Measurements from ENCODE around the gene SSBP3. TPM values are rescaled to one million over a fixed set of nuclear protein-coding genes. Genes with fewer than 3 reads are reported as not detected.

SSBP3 gene
- total and polyA plus RNA-seq, 9 of the 15 experiments (the other 6 are each of a cell fraction or from before 2014, with no cell fraction given) = 8.7 to 108 (median 33.8) TPM

GRCh38 chr1:54284781-54285529 lies 121.2 kb downstream of the SSBP3 start:
- DNase-seq (ENCODE audit: extremely low read depth in 1 of 4, low spot score in 3 of 4) (peak in 2 of 4 experiments; percentile 57 to 63), ATAC-seq (peak; percentile 18), FAIRE-seq (peak; percentile 72)
- POLR2A ChIA-PET = interaction anchor here (0.7 to 1.5 kb wide), 4 partner anchors 10 to 57 kb away, joined by 3 to 11 read pairs (median 4); no protein-coding TSS in a partner anchor
- no TSS peak for BruUV-seq (replicated peaks)
- Histone ChIP-seq H3K27me3 (ENCODE audit: control insufficient read depth in 2 of 2, insufficient read depth in 2 of 2, low read length in 2 of 2) (no peaks in the 10 kb centered on the region), H3K9me1 (ENCODE audit: control insufficient read depth, insufficient read depth, low read length) (peaks cover 9% of the 10 kb centered on the region), H3K4me2 (ENCODE audit: insufficient read depth, low read length) (peak overlapping the region; percentile 19; the same call in 1 of the 2 replicates), H3K4me3 (no peak overlapping the region), H3K27ac (ENCODE audit: extremely low read depth, low read depth, low read length) (peak overlapping the region; percentile 50; the same call in 1 of the 3 replicates), H4K20me1 (replicated peaks; ENCODE audit: control insufficient read depth, insufficient read depth, low read length) (peaks cover 5% of the 10 kb centered on the region; the same call in 1 of the 2 replicates), H3K9me3 (replicated peaks; ENCODE audit: control insufficient read depth, insufficient read depth, low read depth, low read length) (no peaks in the 10 kb centered on the region), H3K9ac (ENCODE audit: insufficient read depth in 1 of 2, low read depth in 2 of 2, low read length in 2 of 2) (no peak overlapping the region; a peak in 1 of 4 replicates), H2AFZ (ENCODE audit: low read depth, low read length) (no peak overlapping the region), H3K4me1 (replicated peaks in 1 of 2; ENCODE audit: control insufficient read depth in 2 of 2, insufficient read depth in 2 of 2, low read length in 2 of 2) (peaks cover 64% of the 10 kb centered on the region in 2 experiments), H3K36me3 (ENCODE audit: control insufficient read depth, insufficient read depth, low read length) (peaks cover 12% of the 10 kb centered on the region; the same call in 2 of the 3 replicates), H3K79me2 (ENCODE audit: control insufficient read depth, insufficient read depth, low read length) (peaks cover 76% of the 10 kb centered on the region)
- in situ Hi-C loops (cut with MboI) = no loop called here
- TF ChIP-seq PHTF2 (CRISPR knock-in tag; IDR thresholded peaks at IDR 0.05) (no peak), HDAC1 (IDR thresholded peaks at IDR 0.05) (0 out of 4 replicates have a peak, but pooled peaks of 1 of the 2 experiments have one; percentile 22), ARID1B (IDR thresholded peaks at IDR 0.05) (peak; percentile 47; the same call in 1 of the 2 replicates), DDX20 (tag; IDR thresholded peaks at IDR 0.05; ENCODE audit: low read depth) (no peak), ARID2 (IDR thresholded peaks at IDR 0.05) (no peak), ETV5 (CRISPR knock-in tag; IDR thresholded peaks at IDR 0.05; ENCODE audit: low read depth) (peak; percentile 39; the same call in 1 of the 2 replicates), SP2 (IDR thresholded peaks at IDR 0.05; ENCODE audit: extremely low read depth, low read depth, low read length, poor library complexity, severe bottlenecking) (no peak), EHMT2 (IDR thresholded peaks at IDR 0.05) (0 out of 2 replicates have a peak, but pooled peaks have one; percentile 51), ZBTB17 (CRISPR knock-in tag; IDR thresholded peaks at IDR 0.05) (no peak), JUND (IDR thresholded peaks at IDR 0.05; ENCODE audit: borderline replicate concordance, low read depth, low read length) (peak; percentile 49; the same call in 1 of the 2 replicates), JUND (tag; IDR thresholded peaks at IDR 0.05; ENCODE audit: borderline replicate concordance, low read depth, low read length) (no peak), ZBTB5 (IDR thresholded peaks at IDR 0.05) (peak; percentile 78; the same call in 1 of the 2 replicates), CC2D1A (IDR thresholded peaks at IDR 0.05) (peak; percentile 78; the same call in 1 of the 2 replicates), DPF2 (IDR thresholded peaks at IDR 0.05) (0 out of 2 replicates have a peak, but pooled peaks have one; percentile 40)
- CTCF ChIA-PET (ENCODE audit: low intra/inter-chr PET ratio) = interaction anchor here (0.7 kb wide), 1 partner anchor 215 kb away, joined by 3 read pairs; no protein-coding TSS in a partner anchor
- WGBS (ENCODE audit: insufficient coverage, low coverage, missing lambda C conversion rate) = 16% methylated on average over 10 of the region's 10 CpGs
- intact Hi-C loops (cut with micrococcal nuclease) = no loop called here
